Measurements from ENCODE around the gene COA1. TPM values are rescaled to one million over a fixed set of nuclear protein-coding genes. Genes with fewer than 3 reads are reported as not detected.

Gene COA1
- polyA plus RNA-seq, 1 of the 3 experiments (the other 2 are of a cell fraction) = 42.8 TPM

GRCh38 chr7:43636093-43636492 is 93.2 kb downstream of the COA1 start:
- no peak for DNase-seq
- Histone ChIP-seq H3K4me3 (ENCODE audit: low read depth in 2 of 2, low read length in 1 of 2) (no peak overlapping the region), H3K4me1 (ENCODE audit: control insufficient read depth in 1 of 2, insufficient read depth in 2 of 2, low read depth in 1 of 2, low read length in 1 of 2) (peaks cover 28 to 56% of the 10 kb centered on the region in 2 experiments), H2AFZ (ENCODE audit: low read depth) (no peak overlapping the region), H3K36me3 (replicated peaks in 1 of 2; ENCODE audit: control insufficient read depth in 1 of 2, insufficient read depth in 2 of 2, low read length in 1 of 2) (peaks cover 91 to 92% of the 10 kb centered on the region in 2 experiments), H3K9me3 (no peaks in the 10 kb centered on the region), H3K9me2 (no peaks in the 10 kb centered on the region), H3K4me2 (peak overlapping the region; percentile 10; the same call in 1 of the 2 replicates), H3K79me2 (ENCODE audit: insufficient read depth) (peaks cover 81% of the 10 kb centered on the region), H4K20me1 (ENCODE audit: insufficient read depth) (no peaks in the 10 kb centered on the region), H3F3A (replicated peaks; ENCODE audit: insufficient read depth) (peaks cover 92% of the 10 kb centered on the region), H3K27me3 (ENCODE audit: insufficient read depth) (no peaks in the 10 kb centered on the region), H3K27ac (ENCODE audit: low read depth in 2 of 2, low read length in 1 of 2) (peak overlapping the region; percentile 89 to 100), H3K9ac (peak overlapping the region; percentile 1; the same call in 1 of the 2 replicates)
- ChIA-PET CTCF (interaction anchor here (6.9 kb wide), 1 partner anchor 54 kb away, joined by 25 read pairs; the partner anchor contains the start of gene STK17A), POLR2A (no interaction called here)
- TF ChIP-seq CTCF (IDR thresholded peaks at IDR 0.05) (no peak), ZBTB33 (IDR thresholded peaks at IDR 0.05; ENCODE audit: borderline replicate concordance, low read depth) (no peak), RCOR1 (IDR thresholded peaks at IDR 0.05; ENCODE audit: low read length) (no peak), USF1 (IDR thresholded peaks at IDR 0.05; ENCODE audit: borderline replicate concordance, low read depth) (no peak), RAD21 (IDR thresholded peaks at IDR 0.05; ENCODE audit: low read length) (no peak), GABPA (IDR thresholded peaks at IDR 0.05; ENCODE audit: low read depth) (no peak), FOXJ3 (CRISPR knock-in tag; IDR thresholded peaks at IDR 0.05) (no peak), MEF2A (IDR thresholded peaks at IDR 0.05; ENCODE audit: borderline replicate concordance, low read depth) (no peak), ELF1 (IDR thresholded peaks at IDR 0.05) (no peak), FOSL2 (IDR thresholded peaks at IDR 0.05; ENCODE audit: borderline replicate concordance, low read depth) (peak; percentile 30; the same call in 1 of the 2 replicates), NRF1 (IDR thresholded peaks at IDR 0.05; ENCODE audit: low read depth, low read length) (no peak), TCF12 (IDR thresholded peaks at IDR 0.05) (peak; percentile 66), TEAD4 (IDR thresholded peaks at IDR 0.05; ENCODE audit: borderline replicate concordance, insufficient read depth) (0 out of 2 replicates have a peak, but pooled peaks have one; percentile 11), GATA2 (CRISPR knock-in tag; IDR thresholded peaks at IDR 0.05) (no peak), FOXM1 (IDR thresholded peaks at IDR 0.05; ENCODE audit: low read depth) (no peak), SIN3A (IDR thresholded peaks at IDR 0.05; ENCODE audit: borderline replicate concordance, low read depth, low read length) (peak; percentile 50; the same call in 1 of the 2 replicates), PBX3 (IDR thresholded peaks at IDR 0.05) (peak; percentile 81), YY1 (IDR thresholded peaks at IDR 0.05; ENCODE audit: low read depth) (no peak), POLR2AphosphoS5 (IDR thresholded peaks at IDR 0.05; ENCODE audit: low read depth, low read length) (peak; percentile 41; the same call in 1 of the 2 replicates), EP300 (IDR thresholded peaks at IDR 0.05; ENCODE audit: borderline replicate concordance in 1 of 2, low read depth in 1 of 2, low read length in 1 of 2) (no peak), MAX (IDR thresholded peaks at IDR 0.05; ENCODE audit: low read depth) (no peak), RXRA (IDR thresholded peaks at IDR 0.05; ENCODE audit: borderline replicate concordance, low read depth) (0 out of 2 replicates have a peak, but pooled peaks have one; percentile 1), SMC3 (IDR thresholded peaks at IDR 0.05; ENCODE audit: low read depth, low read length) (no peak), USF2 (IDR thresholded peaks at IDR 0.05; ENCODE audit: borderline replicate concordance, low read depth, low read length) (no peak), NFIC (IDR thresholded peaks at IDR 0.05; ENCODE audit: borderline replicate concordance) (peak; percentile 83), JUND (IDR thresholded peaks at IDR 0.05) (peak; percentile 31; the same call in 1 of the 2 replicates)
- 67% methylated on average over 6 of the region's 6 CpGs for WGBS (ENCODE audit: low lambda C conversion rate)
